HepG2 (cell line): Measurements from ENCODE around the gene G6PC3. TPM values are rescaled to one million over a fixed set of nuclear protein-coding genes. Genes with fewer than 3 reads are reported as not detected.

Experiments used
- CCAR2 ChIP-seq: fragments of 200-400 bp; formaldehyde crosslinking; optimal IDR thresholded peaks from 2 replicates; pipeline ENCODE3; 2018; ENCODE audit warnings: low read depth, mild to moderate bottlenecking, low read length, moderate library complexity
- DNMT3B ChIP-seq: conservative IDR thresholded peaks from 2 replicates; pipeline ENCODE4 v1.6.1; 2016; ENCODE audit warnings: missing biosample characterization, control low read depth
- KDM5A ChIP-seq: fragments of 200-600 bp; sonication (generic); IDR thresholded peaks from 2 replicates; pipeline ENCODE4 v1.7.0; 2018; ENCODE audit warnings: antibody characterized with exemption, mild to moderate bottlenecking, low read length, borderline replicate concordance
- MBD4 ChIP-seq: IDR thresholded peaks from 2 replicates; pipeline ENCODE4 v1.6.1; 2012; ENCODE audit warnings: low read length, inconsistent platforms, borderline replicate concordance
- MXI1 ChIP-seq: IDR thresholded peaks from 3 replicates; pipeline ENCODE4 v1.6.1; 2012; ENCODE audit warnings: low read depth, low read length, inconsistent platforms, borderline replicate concordance
- NFIB ChIP-seq: sonication (generic); formaldehyde crosslinking; IDR thresholded peaks from 2 replicates; pipeline ENCODE4 v1.9.0; 2021; ENCODE audit warnings: missing genetic modification reagents, mild to moderate bottlenecking, borderline replicate concordance
- NR1H2 ChIP-seq: sonication (generic); formaldehyde crosslinking; IDR thresholded peaks from 2 replicates; pipeline ENCODE4 v1.8.1; 2022; ENCODE audit warnings: low read depth, missing genetic modification reagents, borderline replicate concordance
- SRY ChIP-seq: sonication (generic); formaldehyde crosslinking; IDR thresholded peaks from 2 replicates; pipeline ENCODE4 v1.8.0; 2022; ENCODE audit warnings: mild to moderate bottlenecking, missing genetic modification reagents
- ZFP62 ChIP-seq: sonication (generic); formaldehyde crosslinking; IDR thresholded peaks from 2 replicates; pipeline ENCODE4 v1.4.0; 2020; ENCODE audit warnings: missing genetic modification reagents
- ZNF205 ChIP-seq: IDR thresholded peaks from 2 replicates; pipeline ENCODE4 v1.6.1; 2018; ENCODE audit warnings: missing biosample characterization, missing genetic modification reagents
- ZNF383 ChIP-seq: sonication (generic); formaldehyde crosslinking; IDR thresholded peaks from 2 replicates; pipeline ENCODE4 v1.4.0; 2020; ENCODE audit warnings: missing genetic modification reagents, mild to moderate bottlenecking, borderline replicate concordance
- ZNF549 ChIP-seq: sonication (generic); formaldehyde crosslinking; IDR thresholded peaks from 2 replicates; pipeline ENCODE4 v1.5.0; 2020; ENCODE audit warnings: missing genetic modification reagents
- ZNF607 ChIP-seq: sonication (generic); formaldehyde crosslinking; IDR thresholded peaks from 2 replicates; pipeline ENCODE4 v1.5.1; 2020; ENCODE audit warnings: missing genetic modification reagents, mild to moderate bottlenecking, borderline replicate concordance
- ZSCAN25 ChIP-seq: sonication (generic); formaldehyde crosslinking; IDR thresholded peaks from 2 replicates; pipeline ENCODE4 v1.8.0; 2022; ENCODE audit warnings: mild to moderate bottlenecking, missing genetic modification reagents
- polyA plus RNA-seq, 8 experiments: library from polyadenylated mRNA; depleted of rRNA in 3 of 8; stranded (reverse) in 7 of 8; unstranded in 1 of 8; fragments of >200 nt; fragmentation: Illumina TruSeq in 4 of 8; extraction: Trizol in 4 of 8; gene quantifications; 2 replicates each; pipeline versions ENCODE4 v1.2.1 to v1.2.3, GENCODE V29; 2011 to 2016; ENCODE audit warnings: low read depth in 4 of 8, missing spikeins in 1 of 8, mixed read lengths in 1 of 8; ENCODE audit not compliant: insufficient read depth in 1 of 8
- total RNA-seq, 5 experiments: library from RNA; depleted of rRNA; stranded (reverse); fragments of >200 nt; fragmentation: Illumina TruSeq; extraction: Trizol; gene quantifications; 2 replicates each; pipeline ENCODE4 v1.2.3, GENCODE V29; 2016; ENCODE audit warnings: low read depth in 1 of 5
- TF ChIP-seq, protein P1 (sequence below): sonication (generic); formaldehyde crosslinking; IDR thresholded peaks from 2 replicates; pipeline ENCODE4 v1.4.0; 2020; ENCODE audit warnings: mild to moderate bottlenecking, missing genetic modification reagents, borderline replicate concordance
- TF ChIP-seq, protein P2 (sequence below): IDR thresholded peaks from 2 replicates; pipeline ENCODE4 v1.6.1; 2016; ENCODE audit warnings: low read depth, missing genetic modification reagents, missing compliant biosample characterization
- TF ChIP-seq, protein P3 (sequence below): sonication (generic); formaldehyde crosslinking; IDR thresholded peaks from 2 replicates; pipeline ENCODE4 v1.4.0; 2020; ENCODE audit warnings: missing genetic modification reagents

The G6PC3 gene
- total and polyA plus RNA-seq, 2 of the 13 experiments (the other 11 are each of a cell fraction or from before 2014, with no cell fraction given): 38.5 to 75.8 TPM

DNA sequence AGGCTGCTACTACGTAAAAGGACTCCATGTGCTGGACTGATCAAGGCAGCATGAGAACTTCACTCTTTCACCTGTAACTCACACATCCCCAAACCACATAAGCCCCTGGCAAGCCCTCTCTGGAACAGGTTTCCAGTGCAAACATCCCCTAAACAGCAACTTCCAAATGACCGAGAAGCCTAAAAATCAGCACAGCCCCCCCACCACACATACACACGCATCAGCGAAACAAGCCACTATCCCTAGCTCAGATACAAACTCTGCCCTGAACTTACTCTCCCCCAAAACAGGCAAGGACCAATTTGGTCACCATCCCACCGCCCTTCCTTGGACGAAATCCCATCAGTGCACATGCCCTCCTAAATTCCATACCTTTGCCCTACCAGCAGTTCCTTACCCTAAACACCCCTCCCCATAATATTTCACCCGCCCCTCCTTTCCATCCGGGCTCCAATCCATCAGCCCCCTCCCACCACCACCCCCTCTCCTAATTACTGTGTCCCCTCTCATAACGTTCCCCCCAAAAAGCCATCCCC is 4.8 kb upstream of the G6PC3 start (continued):
- TF ChIP-seq KDM5A: no peak; the same call in 1 of the 2 replicates
- TF ChIP-seq ZFP62 (CRISPR knock-in tag): no peak
- TF ChIP-seq, protein P1, sequence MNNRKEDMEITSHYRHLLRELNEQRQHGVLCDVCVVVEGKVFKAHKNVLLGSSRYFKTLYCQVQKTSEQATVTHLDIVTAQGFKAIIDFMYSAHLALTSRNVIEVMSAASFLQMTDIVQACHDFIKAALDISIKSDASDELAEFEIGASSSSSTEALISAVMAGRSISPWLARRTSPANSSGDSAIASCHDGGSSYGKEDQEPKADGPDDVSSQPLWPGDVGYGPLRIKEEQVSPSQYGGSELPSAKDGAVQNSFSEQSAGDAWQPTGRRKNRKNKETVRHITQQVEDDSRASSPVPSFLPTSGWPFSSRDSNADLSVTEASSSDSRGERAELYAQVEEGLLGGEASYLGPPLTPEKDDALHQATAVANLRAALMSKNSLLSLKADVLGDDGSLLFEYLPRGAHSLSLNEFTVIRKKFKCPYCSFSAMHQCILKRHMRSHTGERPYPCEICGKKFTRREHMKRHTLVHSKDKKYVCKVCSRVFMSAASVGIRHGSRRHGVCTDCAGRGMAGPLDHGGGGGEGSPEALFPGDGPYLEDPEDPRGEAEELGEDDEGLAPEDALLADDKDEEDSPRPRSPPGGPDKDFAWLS (CRISPR knock-in tag): no peak
- no peak for TF ChIP-seq ZNF205
- TF ChIP-seq DNMT3B (CRISPR knock-in tag): no peak
- TF ChIP-seq CCAR2: no peak
- TF ChIP-seq MBD4: no peak
- TF ChIP-seq ZSCAN25 (CRISPR knock-in tag): no peak
- TF ChIP-seq ZNF549 (CRISPR knock-in tag): no peak
- 0 out of 2 replicates have a peak, but pooled peaks have one; percentile 12 for TF ChIP-seq ZNF383 (CRISPR knock-in tag)
- no peak for TF ChIP-seq NR1H2 (CRISPR knock-in tag)
- TF ChIP-seq, protein P2, sequence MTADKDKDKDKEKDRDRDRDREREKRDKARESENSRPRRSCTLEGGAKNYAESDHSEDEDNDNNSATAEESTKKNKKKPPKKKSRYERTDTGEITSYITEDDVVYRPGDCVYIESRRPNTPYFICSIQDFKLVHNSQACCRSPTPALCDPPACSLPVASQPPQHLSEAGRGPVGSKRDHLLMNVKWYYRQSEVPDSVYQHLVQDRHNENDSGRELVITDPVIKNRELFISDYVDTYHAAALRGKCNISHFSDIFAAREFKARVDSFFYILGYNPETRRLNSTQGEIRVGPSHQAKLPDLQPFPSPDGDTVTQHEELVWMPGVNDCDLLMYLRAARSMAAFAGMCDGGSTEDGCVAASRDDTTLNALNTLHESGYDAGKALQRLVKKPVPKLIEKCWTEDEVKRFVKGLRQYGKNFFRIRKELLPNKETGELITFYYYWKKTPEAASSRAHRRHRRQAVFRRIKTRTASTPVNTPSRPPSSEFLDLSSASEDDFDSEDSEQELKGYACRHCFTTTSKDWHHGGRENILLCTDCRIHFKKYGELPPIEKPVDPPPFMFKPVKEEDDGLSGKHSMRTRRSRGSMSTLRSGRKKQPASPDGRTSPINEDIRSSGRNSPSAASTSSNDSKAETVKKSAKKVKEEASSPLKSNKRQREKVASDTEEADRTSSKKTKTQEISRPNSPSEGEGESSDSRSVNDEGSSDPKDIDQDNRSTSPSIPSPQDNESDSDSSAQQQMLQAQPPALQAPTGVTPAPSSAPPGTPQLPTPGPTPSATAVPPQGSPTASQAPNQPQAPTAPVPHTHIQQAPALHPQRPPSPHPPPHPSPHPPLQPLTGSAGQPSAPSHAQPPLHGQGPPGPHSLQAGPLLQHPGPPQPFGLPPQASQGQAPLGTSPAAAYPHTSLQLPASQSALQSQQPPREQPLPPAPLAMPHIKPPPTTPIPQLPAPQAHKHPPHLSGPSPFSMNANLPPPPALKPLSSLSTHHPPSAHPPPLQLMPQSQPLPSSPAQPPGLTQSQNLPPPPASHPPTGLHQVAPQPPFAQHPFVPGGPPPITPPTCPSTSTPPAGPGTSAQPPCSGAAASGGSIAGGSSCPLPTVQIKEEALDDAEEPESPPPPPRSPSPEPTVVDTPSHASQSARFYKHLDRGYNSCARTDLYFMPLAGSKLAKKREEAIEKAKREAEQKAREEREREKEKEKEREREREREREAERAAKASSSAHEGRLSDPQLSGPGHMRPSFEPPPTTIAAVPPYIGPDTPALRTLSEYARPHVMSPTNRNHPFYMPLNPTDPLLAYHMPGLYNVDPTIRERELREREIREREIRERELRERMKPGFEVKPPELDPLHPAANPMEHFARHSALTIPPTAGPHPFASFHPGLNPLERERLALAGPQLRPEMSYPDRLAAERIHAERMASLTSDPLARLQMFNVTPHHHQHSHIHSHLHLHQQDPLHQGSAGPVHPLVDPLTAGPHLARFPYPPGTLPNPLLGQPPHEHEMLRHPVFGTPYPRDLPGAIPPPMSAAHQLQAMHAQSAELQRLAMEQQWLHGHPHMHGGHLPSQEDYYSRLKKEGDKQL (CRISPR knock-in tag): 0 out of 2 replicates have a peak, but pooled peaks have one; percentile 12
- 0 out of 3 replicates have a peak, but pooled peaks have one; percentile 20 for TF ChIP-seq MXI1
- TF ChIP-seq NFIB (CRISPR knock-in tag): no peak
- peak; percentile 51; the same call in 1 of the 2 replicates for TF ChIP-seq ZNF607
- TF ChIP-seq SRY: no peak
- TF ChIP-seq, protein P3, sequence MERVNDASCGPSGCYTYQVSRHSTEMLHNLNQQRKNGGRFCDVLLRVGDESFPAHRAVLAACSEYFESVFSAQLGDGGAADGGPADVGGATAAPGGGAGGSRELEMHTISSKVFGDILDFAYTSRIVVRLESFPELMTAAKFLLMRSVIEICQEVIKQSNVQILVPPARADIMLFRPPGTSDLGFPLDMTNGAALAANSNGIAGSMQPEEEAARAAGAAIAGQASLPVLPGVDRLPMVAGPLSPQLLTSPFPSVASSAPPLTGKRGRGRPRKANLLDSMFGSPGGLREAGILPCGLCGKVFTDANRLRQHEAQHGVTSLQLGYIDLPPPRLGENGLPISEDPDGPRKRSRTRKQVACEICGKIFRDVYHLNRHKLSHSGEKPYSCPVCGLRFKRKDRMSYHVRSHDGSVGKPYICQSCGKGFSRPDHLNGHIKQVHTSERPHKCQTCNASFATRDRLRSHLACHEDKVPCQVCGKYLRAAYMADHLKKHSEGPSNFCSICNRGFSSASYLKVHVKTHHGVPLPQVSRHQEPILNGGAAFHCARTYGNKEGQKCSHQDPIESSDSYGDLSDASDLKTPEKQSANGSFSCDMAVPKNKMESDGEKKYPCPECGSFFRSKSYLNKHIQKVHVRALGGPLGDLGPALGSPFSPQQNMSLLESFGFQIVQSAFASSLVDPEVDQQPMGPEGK (CRISPR knock-in tag): peak; percentile 39; the same call in 1 of the 2 replicates
